ENCODE data around the gene STK24.

The STK24 gene

DNA sequence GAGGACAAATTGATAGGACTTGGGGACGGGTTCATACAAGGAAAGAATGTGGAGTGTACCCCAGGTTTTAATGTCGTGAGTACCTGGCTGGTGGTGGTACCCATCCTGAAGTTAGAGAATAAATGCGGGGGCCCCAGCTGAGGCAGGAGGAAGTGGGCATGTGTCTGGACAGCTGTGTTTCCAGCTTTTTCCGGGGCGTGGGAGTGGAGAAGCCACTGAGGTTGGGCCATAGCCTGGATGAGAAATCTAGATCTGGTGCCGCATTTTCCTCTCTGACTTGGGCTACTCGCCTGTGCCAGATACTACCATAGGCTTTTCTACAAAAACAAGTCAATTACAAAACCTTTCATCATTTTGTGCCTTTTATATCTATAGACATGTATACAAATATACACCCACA is 147.4 kb downstream of the STK24 start:
- H3K9me3 ChIP-seq (replicated peaks; ENCODE audit: insufficient read depth, low read length): no peaks in the 10 kb centered on the region
- H3K9me2 ChIP-seq (replicated peaks; ENCODE audit: insufficient read depth, low read length): no peaks in the 10 kb centered on the region
- H3K79me2 ChIP-seq (ENCODE audit: low read length): no peaks in the 10 kb centered on the region
- no peaks in the 10 kb centered on the region for H3F3A ChIP-seq (ENCODE audit: insufficient read depth, low read length)
- no peak overlapping the region for H3K27ac ChIP-seq (ENCODE audit: low read length)
- H3K4me2 ChIP-seq (ENCODE audit: low read depth, low read length): no peak overlapping the region
- TF ChIP-seq EZH2 (optimal IDR thresholded peaks at IDR 0.05; ENCODE audit: low read depth, low read length) (no peak), EZH2phosphoT487 (IDR thresholded peaks at IDR 0.05; ENCODE audit: low read length) (no peak)
- TF ChIP-seq, protein P1, sequence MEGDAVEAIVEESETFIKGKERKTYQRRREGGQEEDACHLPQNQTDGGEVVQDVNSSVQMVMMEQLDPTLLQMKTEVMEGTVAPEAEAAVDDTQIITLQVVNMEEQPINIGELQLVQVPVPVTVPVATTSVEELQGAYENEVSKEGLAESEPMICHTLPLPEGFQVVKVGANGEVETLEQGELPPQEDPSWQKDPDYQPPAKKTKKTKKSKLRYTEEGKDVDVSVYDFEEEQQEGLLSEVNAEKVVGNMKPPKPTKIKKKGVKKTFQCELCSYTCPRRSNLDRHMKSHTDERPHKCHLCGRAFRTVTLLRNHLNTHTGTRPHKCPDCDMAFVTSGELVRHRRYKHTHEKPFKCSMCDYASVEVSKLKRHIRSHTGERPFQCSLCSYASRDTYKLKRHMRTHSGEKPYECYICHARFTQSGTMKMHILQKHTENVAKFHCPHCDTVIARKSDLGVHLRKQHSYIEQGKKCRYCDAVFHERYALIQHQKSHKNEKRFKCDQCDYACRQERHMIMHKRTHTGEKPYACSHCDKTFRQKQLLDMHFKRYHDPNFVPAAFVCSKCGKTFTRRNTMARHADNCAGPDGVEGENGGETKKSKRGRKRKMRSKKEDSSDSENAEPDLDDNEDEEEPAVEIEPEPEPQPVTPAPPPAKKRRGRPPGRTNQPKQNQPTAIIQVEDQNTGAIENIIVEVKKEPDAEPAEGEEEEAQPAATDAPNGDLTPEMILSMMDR (IDR thresholded peaks at IDR 0.05; ENCODE audit: low read length): no peak
- DNase-seq: no peak
- no peaks in the 10 kb centered on the region for H3K4me1 ChIP-seq (ENCODE audit: low read length)
- no peaks in the 10 kb centered on the region for H4K20me1 ChIP-seq (ENCODE audit: insufficient read depth, low read length)
- no peak overlapping the region for H3K9ac ChIP-seq (ENCODE audit: low read length)
- H3K27me3 ChIP-seq (replicated peaks; ENCODE audit: insufficient read depth, low read length): no peaks in the 10 kb centered on the region
- H3K4me3 ChIP-seq (ENCODE audit: low read length): no peak overlapping the region
- no peaks in the 10 kb centered on the region for H3K36me3 ChIP-seq (replicated peaks; ENCODE audit: insufficient read depth, low read length)
- H2AFZ ChIP-seq (ENCODE audit: low read length): no peak overlapping the region

GRCh38 chr13:98429081-98429480 is 147.8 kb downstream of the STK24 start:
- no peak overlapping the region for H3K4me2 ChIP-seq (ENCODE audit: low read depth, low read length)
- H3K4me1 ChIP-seq (ENCODE audit: low read length): no peaks in the 10 kb centered on the region
- no peak overlapping the region for H3K9ac ChIP-seq (ENCODE audit: low read length)
- no peaks in the 10 kb centered on the region for H3K9me3 ChIP-seq (replicated peaks; ENCODE audit: insufficient read depth, low read length)
- H3K4me3 ChIP-seq (ENCODE audit: low read length): no peak overlapping the region
- H4K20me1 ChIP-seq (ENCODE audit: insufficient read depth, low read length): no peaks in the 10 kb centered on the region
- H3K36me3 ChIP-seq (replicated peaks; ENCODE audit: insufficient read depth, low read length): no peaks in the 10 kb centered on the region
- no peaks in the 10 kb centered on the region for H3K27me3 ChIP-seq (replicated peaks; ENCODE audit: insufficient read depth, low read length)
- no peak for DNase-seq
- no peak for TF ChIP-seq EZH2 (optimal IDR thresholded peaks at IDR 0.05; ENCODE audit: low read depth, low read length)
- no peak for TF ChIP-seq EZH2phosphoT487 (IDR thresholded peaks at IDR 0.05; ENCODE audit: low read length)
- TF ChIP-seq, protein P1 (IDR thresholded peaks at IDR 0.05; ENCODE audit: low read length): no peak
- no peaks in the 10 kb centered on the region for H3K79me2 ChIP-seq (ENCODE audit: low read length)
- H3K9me2 ChIP-seq (replicated peaks; ENCODE audit: insufficient read depth, low read length): no peaks in the 10 kb centered on the region
- no peak overlapping the region for H3K27ac ChIP-seq (ENCODE audit: low read length)
- no peaks in the 10 kb centered on the region for H3F3A ChIP-seq (ENCODE audit: insufficient read depth, low read length)
- no peak overlapping the region for H2AFZ ChIP-seq (ENCODE audit: low read length)

GRCh38 chr13:98428256-98428966 is 148.5 kb downstream of the STK24 start:
- Histone ChIP-seq H3K4me2 (ENCODE audit: low read depth, low read length) (no peak overlapping the region), H3K9me3 (replicated peaks; ENCODE audit: insufficient read depth, low read length) (no peaks in the 10 kb centered on the region), H3K27me3 (replicated peaks; ENCODE audit: insufficient read depth, low read length) (no peaks in the 10 kb centered on the region), H3K27ac (ENCODE audit: low read length) (no peak overlapping the region), H3K36me3 (replicated peaks; ENCODE audit: insufficient read depth, low read length) (no peaks in the 10 kb centered on the region), H2AFZ (ENCODE audit: low read length) (no peak overlapping the region), H3K9ac (ENCODE audit: low read length) (no peak overlapping the region), H3F3A (ENCODE audit: insufficient read depth, low read length) (no peaks in the 10 kb centered on the region), H3K4me3 (ENCODE audit: low read length) (no peak overlapping the region), H3K4me1 (ENCODE audit: low read length) (no peaks in the 10 kb centered on the region), H3K9me2 (replicated peaks; ENCODE audit: insufficient read depth, low read length) (no peaks in the 10 kb centered on the region), H3K79me2 (ENCODE audit: low read length) (no peaks in the 10 kb centered on the region), H4K20me1 (ENCODE audit: insufficient read depth, low read length) (no peaks in the 10 kb centered on the region)
- TF ChIP-seq EZH2 (optimal IDR thresholded peaks at IDR 0.05; ENCODE audit: low read depth, low read length) (no peak), EZH2phosphoT487 (IDR thresholded peaks at IDR 0.05; ENCODE audit: low read length) (no peak)
- TF ChIP-seq, protein P1 (IDR thresholded peaks at IDR 0.05; ENCODE audit: low read length): no peak
- no peak for DNase-seq

Data from MM.1S (cell line).